HEK293T (cell line): ENCODE measurements around the gene FBN2.

Experiments used
- CTCF ChIA-PET: fragments of 350-600 bp; formaldehyde crosslinking; extraction: SDS; loops from one replicate; lab custom pipeline; 2021; ENCODE audit warnings: antibody characterized with exemption, inconsistent platforms; lab: Yijun Ruan, JAX
- POLR2A ChIA-PET: fragments of 350-600 bp; formaldehyde crosslinking; extraction: SDS; loops from one replicate; lab custom pipeline; 2020; ENCODE audit warnings: antibody characterized with exemption, inconsistent platforms; lab: Yijun Ruan, JAX
- DNase-seq: peaks from one replicate; pipeline ENCODE4 v3.0.0; 2012; ENCODE audit warnings: mixed read lengths; ENCODE audit errors: extremely low spot score
- ARNT ChIP-seq: fragments of 450-650 bp; IDR thresholded peaks from 2 replicates; pipeline ENCODE4 v1.6.1; 2017; ENCODE audit warnings: mild to moderate bottlenecking
- BHLHE40 ChIP-seq: fragments of 450-650 bp; IDR thresholded peaks from 2 replicates; pipeline ENCODE4 v1.6.1; 2016; ENCODE audit warnings: mild to moderate bottlenecking, moderate library complexity, borderline replicate concordance
- CTBP1 ChIP-seq: fragments of 450-650 bp; IDR thresholded peaks from 2 replicates; pipeline ENCODE4 v1.6.1; 2016; ENCODE audit warnings: borderline replicate concordance
- ELF4 ChIP-seq: fragments of 450-650 bp; IDR thresholded peaks from 2 replicates; pipeline ENCODE4 v1.6.1; 2017; ENCODE audit warnings: antibody characterized with exemption
- FOXA1 ChIP-seq: fragments of 450-650 bp; IDR thresholded peaks from 2 replicates; pipeline ENCODE4 v1.6.1; 2016; ENCODE audit warnings: mild to moderate bottlenecking
- FOXK2 ChIP-seq: fragments of 450-650 bp; IDR thresholded peaks from 2 replicates; pipeline ENCODE4 v1.6.1; 2016; ENCODE audit warnings: mild to moderate bottlenecking
- FOXM1 ChIP-seq: fragments of 450-650 bp; IDR thresholded peaks from 2 replicates; pipeline ENCODE4 v1.6.1; 2017; ENCODE audit warnings: mild to moderate bottlenecking, borderline replicate concordance
- HDGF ChIP-seq: fragments of 450-650 bp; IDR thresholded peaks from 2 replicates; pipeline ENCODE4 v1.6.1; 2017; ENCODE audit warnings: antibody characterized with exemption, borderline replicate concordance
- L3MBTL2 ChIP-seq: fragments of 450-650 bp; conservative IDR thresholded peaks from 2 replicates; pipeline ENCODE4 v1.6.1; 2016; ENCODE audit warnings: mild to moderate bottlenecking
- LEF1 ChIP-seq: fragments of 450-650 bp; IDR thresholded peaks from 2 replicates; pipeline ENCODE4 v1.6.1; 2017; ENCODE audit warnings: mild to moderate bottlenecking, borderline replicate concordance
- NFRKB ChIP-seq: fragments of 450-650 bp; IDR thresholded peaks from 2 replicates; pipeline ENCODE4 v1.6.1; 2016; ENCODE audit warnings: mild to moderate bottlenecking, moderate library complexity
- SP1 ChIP-seq: fragments of 450-650 bp; IDR thresholded peaks from 2 replicates; pipeline ENCODE4 v1.6.1; 2017
- SUZ12 ChIP-seq: fragments of 450-650 bp; IDR thresholded peaks from 2 replicates; pipeline ENCODE4 v1.6.1; 2016; ENCODE audit warnings: mild to moderate bottlenecking
- TARDBP ChIP-seq: fragments of 450-650 bp; IDR thresholded peaks from 2 replicates; pipeline ENCODE4 v1.6.1; 2016
- ZNF384 ChIP-seq: fragments of 450-650 bp; IDR thresholded peaks from 2 replicates; pipeline ENCODE4 v1.6.1; 2016
- TF ChIP-seq, protein P1 (sequence below): fragments of 450-650 bp; IDR thresholded peaks from 2 replicates; pipeline ENCODE4 v1.6.1; 2016

Gene FBN2

DNA sequence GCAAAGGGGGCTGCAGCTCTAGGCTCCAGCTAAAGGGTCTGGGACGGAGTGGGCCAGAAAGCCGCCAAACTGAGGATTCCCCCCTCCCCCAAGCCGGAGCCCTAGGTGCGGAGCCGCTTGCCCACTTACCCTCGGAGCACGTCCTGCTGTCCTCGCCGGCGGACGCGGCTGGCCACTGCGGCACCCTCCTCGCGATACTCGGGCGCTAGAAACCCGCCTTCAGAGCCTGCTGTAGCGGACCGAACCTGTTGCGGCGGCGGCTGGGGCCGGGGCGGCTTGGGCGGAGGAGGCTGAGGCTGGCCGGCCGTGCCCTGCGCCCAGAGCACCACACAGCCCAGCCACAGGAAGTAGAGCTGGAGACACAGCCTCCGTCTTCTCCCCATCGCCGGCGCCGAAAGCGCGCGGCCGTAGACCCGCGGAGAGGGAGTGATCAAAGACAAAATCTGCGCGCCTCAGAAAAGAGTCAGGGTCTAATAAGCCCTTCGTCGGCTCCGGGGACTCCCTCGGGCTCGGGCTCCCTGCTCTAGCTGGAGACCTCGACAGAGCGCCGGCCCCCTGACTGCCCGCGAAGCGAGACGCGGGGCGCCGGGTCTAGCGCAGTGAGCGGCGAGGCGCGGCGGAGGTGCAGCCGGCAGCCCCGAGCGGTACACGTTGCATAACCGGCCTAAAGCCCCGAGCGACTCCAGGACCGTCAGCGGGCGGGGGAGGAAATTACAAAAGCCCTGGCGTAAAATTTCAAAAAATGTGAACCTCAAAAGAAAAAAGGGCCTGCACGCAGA, 635 bp downstream of the FBN2 start:
- peak; percentile 49 for DNase-seq
- ChIA-PET POLR2A (interaction anchor here (1.0 to 1.2 kb wide), 2 partner anchors 9 to 136 kb away, joined by 3 read pairs; no protein-coding TSS in a partner anchor), CTCF (interaction anchor here (0.8 kb wide), 1 partner anchor 115 kb away, joined by 4 read pairs; no protein-coding TSS in a partner anchor)
- TF ChIP-seq ELF4 (no peak), FOXA1 (no peak), L3MBTL2 (peak; percentile 3; the same call in 1 of the 2 replicates)

GRCh38 chr5:128536254-128537220, 1.5 kb downstream of the FBN2 start:
- ChIA-PET CTCF (interaction anchor here (0.8 kb wide), 1 partner anchor 115 kb away, joined by 4 read pairs; no protein-coding TSS in a partner anchor), POLR2A (interaction anchor here (0.8 to 1.2 kb wide), 3 partner anchors 8 to 136 kb away, joined by 3 read pairs; no protein-coding TSS in a partner anchor)
- TF ChIP-seq L3MBTL2 (peak; percentile 12; the same call in 1 of the 2 replicates), LEF1 (no peak)
- DNase-seq: peak; percentile 9

GRCh38 chr5:128535251-128535650, 2.8 kb downstream of the FBN2 start:
- POLR2A ChIA-PET: no interaction called here
- DNase-seq: no peak
- CTCF ChIA-PET: no interaction called here
- no peak for TF ChIP-seq CTBP1
- TF ChIP-seq ARNT: no peak
- TF ChIP-seq ZNF384: no peak
- no peak for TF ChIP-seq TARDBP
- TF ChIP-seq FOXM1: no peak
- TF ChIP-seq LEF1: no peak
- no peak for TF ChIP-seq L3MBTL2
- no peak for TF ChIP-seq SUZ12
- TF ChIP-seq FOXA1: no peak
- no peak for TF ChIP-seq HDGF
- no peak for TF ChIP-seq FOXK2
- TF ChIP-seq BHLHE40: no peak
- TF ChIP-seq ELF4: no peak
- no peak for TF ChIP-seq SP1
- TF ChIP-seq NFRKB: no peak
- TF ChIP-seq, protein P1, sequence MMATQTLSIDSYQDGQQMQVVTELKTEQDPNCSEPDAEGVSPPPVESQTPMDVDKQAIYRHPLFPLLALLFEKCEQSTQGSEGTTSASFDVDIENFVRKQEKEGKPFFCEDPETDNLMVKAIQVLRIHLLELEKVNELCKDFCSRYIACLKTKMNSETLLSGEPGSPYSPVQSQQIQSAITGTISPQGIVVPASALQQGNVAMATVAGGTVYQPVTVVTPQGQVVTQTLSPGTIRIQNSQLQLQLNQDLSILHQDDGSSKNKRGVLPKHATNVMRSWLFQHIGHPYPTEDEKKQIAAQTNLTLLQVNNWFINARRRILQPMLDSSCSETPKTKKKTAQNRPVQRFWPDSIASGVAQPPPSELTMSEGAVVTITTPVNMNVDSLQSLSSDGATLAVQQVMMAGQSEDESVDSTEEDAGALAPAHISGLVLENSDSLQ: no peak

- CTCF ChIA-PET: no interaction called here
- POLR2A ChIA-PET: interaction anchor here (0.7 kb wide), 1 partner anchor 29 kb away, joined by 3 read pairs; no protein-coding TSS in a partner anchor
- peak; percentile 22 for DNase-seq
- TF ChIP-seq ARNT: no peak
- TF ChIP-seq, protein P1: peak; percentile 47; the same call in 1 of the 2 replicates
Measured at GRCh38 chr5:128534726-128535125, 3.3 kb downstream of the FBN2 start.

DNA sequence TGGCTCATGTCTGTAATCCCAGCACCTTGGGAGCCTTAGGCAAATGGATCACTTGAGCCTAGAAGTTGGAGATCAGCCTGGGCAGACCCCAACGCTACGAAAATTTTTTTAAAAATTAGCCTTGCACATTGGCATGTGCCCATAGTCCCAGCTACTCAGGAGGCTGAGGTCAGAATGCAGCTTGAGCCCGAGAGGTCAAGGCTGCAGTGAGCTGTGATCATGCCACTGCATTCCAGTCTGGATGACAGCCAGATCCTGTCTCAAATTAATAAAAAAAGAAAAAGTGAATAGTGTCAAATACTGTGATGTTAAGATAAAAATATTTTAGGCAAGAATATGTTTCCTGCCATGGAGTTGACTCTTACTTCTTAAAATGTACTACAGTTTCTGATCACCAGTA, 5.3 kb downstream of the FBN2 start:
- CTCF ChIA-PET: no interaction called here
- POLR2A ChIA-PET: no interaction called here
- DNase-seq: no peak
- no peak for TF ChIP-seq NFRKB
- no peak for TF ChIP-seq ZNF384
- no peak for TF ChIP-seq CTBP1
- TF ChIP-seq LEF1: no peak
- TF ChIP-seq, protein P1: no peak
- TF ChIP-seq FOXM1: no peak
- TF ChIP-seq ARNT: no peak
- no peak for TF ChIP-seq SP1
- TF ChIP-seq FOXA1: no peak
- no peak for TF ChIP-seq BHLHE40
- no peak for TF ChIP-seq L3MBTL2
- TF ChIP-seq ELF4: no peak
- TF ChIP-seq FOXK2: no peak
- no peak for TF ChIP-seq SUZ12
- no peak for TF ChIP-seq TARDBP
- TF ChIP-seq HDGF: no peak

DNA sequence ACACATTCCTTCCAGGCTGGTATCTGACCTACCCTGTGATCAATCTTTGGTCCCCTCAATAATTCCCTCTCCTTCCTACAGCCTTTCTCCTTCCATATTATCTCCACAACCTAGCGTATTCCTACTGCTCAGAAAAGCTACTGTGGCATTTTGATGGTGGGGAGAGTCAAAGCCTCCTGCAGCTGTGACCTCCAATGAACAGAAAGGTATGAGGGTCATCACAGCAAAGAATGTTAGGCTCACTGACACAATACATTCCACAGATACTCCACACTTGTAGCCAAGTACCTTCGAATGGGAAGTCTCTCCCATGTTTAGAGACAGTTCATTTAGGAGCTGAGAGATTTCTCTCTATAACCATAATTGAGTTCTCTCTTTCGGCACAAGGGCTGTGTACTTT, 5.9 kb downstream of the FBN2 start:
- no peak for TF ChIP-seq FOXK2
- TF ChIP-seq, protein P1: no peak
- TF ChIP-seq TARDBP: no peak
- no peak for TF ChIP-seq ELF4
- no peak for TF ChIP-seq SUZ12
- TF ChIP-seq FOXM1: no peak
- no peak for TF ChIP-seq L3MBTL2
- no peak for TF ChIP-seq BHLHE40
- no peak for TF ChIP-seq ZNF384
- TF ChIP-seq NFRKB: no peak
- no peak for TF ChIP-seq SP1
- no peak for TF ChIP-seq ARNT
- TF ChIP-seq FOXA1: no peak
- no peak for TF ChIP-seq HDGF
- no peak for TF ChIP-seq LEF1
- no peak for DNase-seq
- CTCF ChIA-PET: no interaction called here

More for the DNA sequence above, 5.9 kb downstream of the FBN2 start:
- POLR2A ChIA-PET: no interaction called here
